Liver (tissue), 9 donors: Measurements from ENCODE around the gene THOC1. TPM values are rescaled to one million over a fixed set of nuclear protein-coding genes. Genes with fewer than 3 reads are reported as not detected.

Experiments
- DNase-seq: peaks from one replicate; pipeline ENCODE4 v3.0.0-alpha.2; 2017; ENCODE audit warnings: low spot score
- H3K27ac ChIP-seq, 2 donors: one replicate each; pipeline ENCODE4 v1.7.0; 2013; ENCODE audit warnings: inconsistent platforms in 2 of 2, low read length in 2 of 2, control low read depth in 1 of 2, low read depth in 1 of 2, mild to moderate bottlenecking in 1 of 2
- H3K27me3 ChIP-seq, 4 donors: one replicate each; pipeline versions ENCODE4 v1.6.1 to v1.7.0; 2013; ENCODE audit warnings: low read length in 3 of 4, inconsistent platforms in 1 of 4, mild to moderate bottlenecking in 1 of 4, moderate library complexity in 1 of 4; ENCODE audit not compliant: control insufficient read depth in 4 of 4, insufficient read depth in 4 of 4
- H3K36me3 ChIP-seq, 4 donors: one replicate each; pipeline versions ENCODE4 v1.6.1 to v1.7.0; 2013; ENCODE audit warnings: low read length in 3 of 4, mild to moderate bottlenecking in 3 of 4, low read depth in 1 of 4, moderate library complexity in 1 of 4; ENCODE audit not compliant: control insufficient read depth in 4 of 4, insufficient read depth in 3 of 4
- H3K4me1 ChIP-seq, 4 donors: one replicate each; pipeline versions ENCODE4 v1.6.1 to v1.7.0; 2013; ENCODE audit warnings: low read length in 3 of 4, mild to moderate bottlenecking in 3 of 4, moderate library complexity in 1 of 4; ENCODE audit not compliant: control insufficient read depth in 4 of 4, insufficient read depth in 4 of 4
- H3K4me3 ChIP-seq, 3 donors: one replicate each; pipeline versions ENCODE4 v1.6.1 to v1.7.0; 2013; ENCODE audit warnings: low read length in 3 of 3, control low read depth in 1 of 3, low read depth in 1 of 3, mild to moderate bottlenecking in 1 of 3
- H3K9ac ChIP-seq, 2 donors: one replicate each; pipeline ENCODE4 v1.7.0; 2013; ENCODE audit warnings: low read length in 2 of 2, mild to moderate bottlenecking in 2 of 2, moderate library complexity in 2 of 2, control low read depth in 1 of 2, low read depth in 1 of 2
- H3K9me3 ChIP-seq, 4 donors: one replicate each; pipeline versions ENCODE4 v1.6.1 to v1.7.0; 2013; ENCODE audit warnings: low read length in 3 of 4; ENCODE audit not compliant: control insufficient read depth in 4 of 4
- CTCF ChIP-seq: fragments of 150-350 bp; IDR thresholded peaks from 2 replicates; pipeline ENCODE4 v1.5.1; 2017; ENCODE audit warnings: improper control_type of control experiment, low read depth, low read length; ENCODE audit not compliant: missing input control
- EGR1 ChIP-seq, 2 donors: IDR thresholded peaks; 2 replicates each; pipeline ENCODE4 v1.6.1; 2016 to 2018; ENCODE audit warnings: antibody characterized with exemption in 2 of 2, low read depth in 2 of 2
- FOXA1 ChIP-seq: IDR thresholded peaks from 2 replicates; pipeline ENCODE4 v1.6.1; 2016; ENCODE audit warnings: antibody characterized with exemption
- FOXA2 ChIP-seq: IDR thresholded peaks from 2 replicates; pipeline ENCODE4 v1.6.1; 2016; ENCODE audit warnings: antibody characterized with exemption
- GABPA ChIP-seq, 2 donors: IDR thresholded peaks in 1 of 2; conservative IDR thresholded peaks in 1 of 2; 2 replicates each; pipeline ENCODE4 v1.6.1; 2016; ENCODE audit warnings: antibody characterized with exemption in 2 of 2, mild to moderate bottlenecking in 1 of 2, moderate library complexity in 1 of 2
- HNF4A ChIP-seq, 2 donors: conservative IDR thresholded peaks; 2 replicates each; pipeline ENCODE4 v1.6.1; 2016; ENCODE audit warnings: antibody characterized with exemption in 2 of 2, mild to moderate bottlenecking in 2 of 2
- HNF4G ChIP-seq: IDR thresholded peaks from 2 replicates; pipeline ENCODE4 v1.6.1; 2016; ENCODE audit warnings: antibody characterized with exemption
- JUND ChIP-seq, 2 donors: IDR thresholded peaks; 2 replicates each; pipeline ENCODE4 v1.6.1; 2016; ENCODE audit warnings: antibody characterized with exemption in 2 of 2
- MAX ChIP-seq: IDR thresholded peaks from 2 replicates; pipeline ENCODE4 v1.6.1; 2016; ENCODE audit warnings: antibody characterized with exemption
- NR2F2 ChIP-seq: IDR thresholded peaks from 2 replicates; pipeline ENCODE4 v1.6.1; 2016; ENCODE audit warnings: antibody characterized with exemption
- RAD21 ChIP-seq, 2 donors: IDR thresholded peaks; 2 replicates each; pipeline ENCODE4 v1.6.1; 2016; ENCODE audit warnings: antibody characterized with exemption in 2 of 2, mild to moderate bottlenecking in 2 of 2
- REST ChIP-seq: IDR thresholded peaks from 2 replicates; pipeline ENCODE4 v1.6.1; 2016; ENCODE audit warnings: antibody characterized with exemption, mild to moderate bottlenecking
- RXRA ChIP-seq, 2 donors: IDR thresholded peaks; 2 replicates each; pipeline ENCODE4 v1.6.1; 2017 to 2018; ENCODE audit warnings: antibody characterized with exemption in 2 of 2, mild to moderate bottlenecking in 1 of 2
- SP1 ChIP-seq: IDR thresholded peaks from 2 replicates; pipeline ENCODE4 v1.6.1; 2018; ENCODE audit warnings: antibody characterized with exemption, mild to moderate bottlenecking
- TAF1 ChIP-seq: conservative IDR thresholded peaks from 2 replicates; pipeline ENCODE4 v1.6.1; 2016; ENCODE audit warnings: antibody characterized with exemption, mild to moderate bottlenecking
- YY1 ChIP-seq: IDR thresholded peaks from 2 replicates; pipeline ENCODE4 v1.6.1; 2016; ENCODE audit warnings: antibody characterized with exemption, mild to moderate bottlenecking
- WGBS: extraction: QIAGEN DNeasy Blood & Tissue Kit; methylation state at CpG from one replicate; pipeline ENCODE4 v1.1.7; 2013; 5-methylcytosine and 5-hydroxymethylcytosine counted together
- polyA plus RNA-seq, 2 donors: library from polyadenylated mRNA; stranded (reverse) in 1 of 2; unstranded in 1 of 2; fragments of 200-250 nt in 1 of 2; fragments of >200 nt in 1 of 2; fragmentation: Nextera tagmentation in 1 of 2; extraction: Ambion mirVana in 1 of 2; gene quantifications; one replicate each; pipeline versions ENCODE4 v1.2.1 to v1.2.3, GENCODE V29; 2013 to 2015
- total RNA-seq, 2 donors: library from RNA; depleted of rRNA; stranded (reverse); fragments of >200 nt; gene quantifications; one replicate each; pipeline ENCODE4 v1.2.3, GENCODE V29; 2014
- TF ChIP-seq, protein P1 (sequence below): IDR thresholded peaks from 2 replicates; pipeline ENCODE4 v1.6.1; 2016; ENCODE audit warnings: antibody characterized with exemption
- TF ChIP-seq, protein P2 (sequence below): IDR thresholded peaks from 2 replicates; pipeline ENCODE4 v1.6.1; 2016; ENCODE audit warnings: antibody characterized with exemption
- donor health status: healthy.
- donor health status: healthy.
- donor health status: healthy.
- donor health status: healthy.
- donor health status: healthy.

The THOC1 gene
- total and polyA plus RNA-seq, 4 donors: 5.2 to 30.5 (median 22.0) TPM

DNA sequence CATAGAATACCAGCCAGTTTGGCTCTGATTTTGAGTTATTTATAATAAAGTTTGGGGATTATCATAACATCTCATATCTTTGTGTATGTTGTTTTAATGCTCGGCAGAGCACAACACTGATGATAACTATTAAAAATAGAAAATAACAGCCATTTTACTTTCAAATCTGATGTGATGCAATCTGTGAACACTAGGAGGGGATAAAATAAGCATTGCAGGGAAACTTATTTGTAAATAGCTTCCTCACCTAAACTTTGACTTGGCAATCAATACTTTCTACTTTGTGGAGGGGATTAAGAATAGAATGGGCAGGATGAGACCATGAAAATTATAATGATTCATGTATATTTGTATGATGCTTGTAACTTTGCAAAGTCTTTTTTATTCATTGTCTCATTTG lies 55.1 kb downstream of the THOC1 start:
- H3K4me1 ChIP-seq: peaks cover 0 to 15% (median 2%) of the 10 kb centered on the region in 4 donors
- no peak overlapping the region for H3K4me3 ChIP-seq
- H3K36me3 ChIP-seq: peaks cover 15 to 62% (median 32%) of the 10 kb centered on the region in 4 donors
- H3K27ac ChIP-seq: no peak overlapping the region
- DNase-seq: no peak
- no peaks in the 10 kb centered on the region for H3K27me3 ChIP-seq
- H3K9me3 ChIP-seq: no peaks in the 10 kb centered on the region
- no peak overlapping the region for H3K9ac ChIP-seq
- TF ChIP-seq RAD21 (IDR thresholded peaks at IDR 0.05) (peak in 1 of 2 donors; percentile 4), CTCF (no peak), HNF4A (conservative IDR thresholded peaks at IDR 0.05) (no peak)
- WGBS: 78% methylated on average over 1 of the region's 1 CpG

- no peaks in the 10 kb centered on the region for H3K27me3 ChIP-seq
- TF ChIP-seq CTCF (no peak), HNF4G (no peak), EGR1 (IDR thresholded peaks at IDR 0.05; ENCODE audit: low read depth in 2 of 2) (no peak), RXRA (IDR thresholded peaks at IDR 0.05) (no peak), RAD21 (IDR thresholded peaks at IDR 0.05) (no peak), FOXA1 (no peak), NR2F2 (no peak), YY1 (no peak), MAX (no peak), SP1 (no peak), JUND (IDR thresholded peaks at IDR 0.05) (no peak), HNF4A (conservative IDR thresholded peaks at IDR 0.05) (no peak), TAF1 (no peak), GABPA (IDR thresholded peaks at IDR 0.05 in 1 of 2, conservative IDR thresholded peaks at IDR 0.05 in 1 of 2) (no peak), REST (no peak), FOXA2 (no peak)
- TF ChIP-seq, protein P1, sequence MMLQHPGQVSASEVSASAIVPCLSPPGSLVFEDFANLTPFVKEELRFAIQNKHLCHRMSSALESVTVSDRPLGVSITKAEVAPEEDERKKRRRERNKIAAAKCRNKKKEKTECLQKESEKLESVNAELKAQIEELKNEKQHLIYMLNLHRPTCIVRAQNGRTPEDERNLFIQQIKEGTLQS: no peak
- TF ChIP-seq, protein P2, sequence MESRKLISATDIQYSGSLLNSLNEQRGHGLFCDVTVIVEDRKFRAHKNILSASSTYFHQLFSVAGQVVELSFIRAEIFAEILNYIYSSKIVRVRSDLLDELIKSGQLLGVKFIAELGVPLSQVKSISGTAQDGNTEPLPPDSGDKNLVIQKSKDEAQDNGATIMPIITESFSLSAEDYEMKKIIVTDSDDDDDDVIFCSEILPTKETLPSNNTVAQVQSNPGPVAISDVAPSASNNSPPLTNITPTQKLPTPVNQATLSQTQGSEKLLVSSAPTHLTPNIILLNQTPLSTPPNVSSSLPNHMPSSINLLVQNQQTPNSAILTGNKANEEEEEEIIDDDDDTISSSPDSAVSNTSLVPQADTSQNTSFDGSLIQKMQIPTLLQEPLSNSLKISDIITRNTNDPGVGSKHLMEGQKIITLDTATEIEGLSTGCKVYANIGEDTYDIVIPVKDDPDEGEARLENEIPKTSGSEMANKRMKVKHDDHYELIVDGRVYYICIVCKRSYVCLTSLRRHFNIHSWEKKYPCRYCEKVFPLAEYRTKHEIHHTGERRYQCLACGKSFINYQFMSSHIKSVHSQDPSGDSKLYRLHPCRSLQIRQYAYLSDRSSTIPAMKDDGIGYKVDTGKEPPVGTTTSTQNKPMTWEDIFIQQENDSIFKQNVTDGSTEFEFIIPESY: no peak
- H3K4me1 ChIP-seq: peaks cover 0 to 15% (median 2%) of the 10 kb centered on the region in 4 donors
- H3K27ac ChIP-seq: no peak overlapping the region
- no peak overlapping the region for H3K4me3 ChIP-seq
- no peaks in the 10 kb centered on the region for H3K9me3 ChIP-seq
- H3K36me3 ChIP-seq: peaks cover 12 to 51% (median 26%) of the 10 kb centered on the region in 4 donors
- no peak overlapping the region for H3K9ac ChIP-seq
- no peak for DNase-seq
Observed at GRCh38 chr18:211582-211981, 56.3 kb downstream of the THOC1 start.
